Skin epidermis (tissue), 12 donors: ENCODE results near the gene DPYD.
"Not testable (repeated sequence)": the region's sequence is repeated elsewhere in the genome, so short reads cannot be mapped to it uniquely, and the experiment has no call there.

ENCODE experiments used
- H3K27ac ChIP-seq, 21 experiments: fragments of 200-600 bp; sonication (generic) in 11 of 21; one replicate each; pipeline ENCODE4 v1.5.0; 2020; ENCODE audit warnings: mild to moderate bottlenecking in 3 of 21, inconsistent platforms in 2 of 21, moderate library complexity in 2 of 21
- H3K4me3 ChIP-seq, 7 experiments: fragments of 200-600 bp; sonication (generic) in 2 of 7; one replicate each; pipeline ENCODE4 v1.5.0; 2020; ENCODE audit warnings: inconsistent platforms in 2 of 7, mild to moderate bottlenecking in 2 of 7, moderate library complexity in 1 of 7

The DPYD gene

DNA sequence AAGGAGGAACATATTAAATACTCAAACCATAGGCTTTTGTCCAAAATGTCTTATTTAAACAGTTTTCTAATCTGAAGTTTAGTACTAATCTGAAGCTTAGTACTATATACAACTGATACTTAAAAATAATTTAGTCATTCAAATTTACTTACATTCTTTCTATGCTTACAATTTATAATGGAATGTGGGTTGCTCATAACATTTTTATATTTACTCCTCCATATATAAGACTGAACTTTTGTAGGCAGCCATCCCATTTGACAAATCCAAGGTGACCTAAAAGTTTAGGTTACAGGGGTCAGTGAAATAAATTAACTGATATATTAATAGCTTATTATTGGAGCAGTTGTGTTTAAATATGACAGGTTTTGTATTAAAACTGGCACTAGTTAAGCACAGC lies 570.6 kb downstream of the DPYD start:
- Histone ChIP-seq H3K27ac (no peak overlapping the region), H3K4me3 (no peak overlapping the region)

- H3K27ac ChIP-seq, result not testable (repeated sequence)
These were observed 571.0 kb downstream of the DPYD start for GRCh38 chr1:97349794-97350193.

GRCh38 chr1:97348599-97349265 lies 572.1 kb downstream of the DPYD start:
- Histone ChIP-seq H3K4me3 (no peak overlapping the region), H3K27ac (peak overlapping the region in 1 of 21 experiments; percentile 19)

More at GRCh38 chr1:97349794-97350193, 571.0 kb downstream of the DPYD start:
- H3K4me3 ChIP-seq, result not testable (repeated sequence)

- no peak overlapping the region for H3K27ac ChIP-seq
- no peak overlapping the region for H3K4me3 ChIP-seq
These were observed 579.9 kb downstream of the DPYD start for GRCh38 chr1:97340951-97341350.

DNA sequence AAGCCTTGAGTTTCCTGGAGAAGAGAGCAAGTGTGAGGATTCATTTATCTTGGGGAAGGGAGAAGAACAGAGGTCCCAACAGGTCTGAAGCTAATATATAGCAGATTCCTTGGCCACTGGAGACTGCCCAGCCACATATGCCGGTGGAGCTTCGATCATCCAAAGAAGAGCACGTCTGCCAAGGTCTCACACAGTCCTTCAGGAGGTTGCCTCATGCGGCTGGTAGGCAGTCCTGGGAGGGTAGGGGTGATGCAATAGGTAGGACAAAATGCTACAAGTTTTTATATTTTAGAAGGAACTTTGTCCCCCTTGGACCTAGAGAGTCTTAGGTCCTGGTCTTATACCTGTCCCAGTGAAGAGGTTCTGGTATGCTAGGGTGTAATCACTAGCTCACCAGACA lies 582.5 kb downstream of the DPYD start:
- H3K4me3 ChIP-seq, result no peak overlapping the region

GRCh38 chr1:97337250-97338030 lies 583.4 kb downstream of the DPYD start:
- H3K27ac ChIP-seq, result no peak overlapping the region
- H3K4me3 ChIP-seq, result no peak overlapping the region

More for the DNA sequence above, 582.5 kb downstream of the DPYD start:
- no peak overlapping the region for H3K27ac ChIP-seq

- no peak overlapping the region for H3K4me3 ChIP-seq
- H3K27ac ChIP-seq, result no peak overlapping the region
These were observed 586.4 kb downstream of the DPYD start for GRCh38 chr1:97334454-97334853.

- H3K27ac ChIP-seq, result no peak overlapping the region
- no peak overlapping the region for H3K4me3 ChIP-seq
These were observed 588.1 kb downstream of the DPYD start for GRCh38 chr1:97332716-97333115.

GRCh38 chr1:97331165-97331564 lies 589.7 kb downstream of the DPYD start:
- H3K4me3 ChIP-seq, result no peak overlapping the region
- no peak overlapping the region for H3K27ac ChIP-seq

- H3K4me3 ChIP-seq, result no peak overlapping the region
- H3K27ac ChIP-seq, result no peak overlapping the region
These were observed 606.1 kb downstream of the DPYD start for GRCh38 chr1:97314685-97315084.

DNA sequence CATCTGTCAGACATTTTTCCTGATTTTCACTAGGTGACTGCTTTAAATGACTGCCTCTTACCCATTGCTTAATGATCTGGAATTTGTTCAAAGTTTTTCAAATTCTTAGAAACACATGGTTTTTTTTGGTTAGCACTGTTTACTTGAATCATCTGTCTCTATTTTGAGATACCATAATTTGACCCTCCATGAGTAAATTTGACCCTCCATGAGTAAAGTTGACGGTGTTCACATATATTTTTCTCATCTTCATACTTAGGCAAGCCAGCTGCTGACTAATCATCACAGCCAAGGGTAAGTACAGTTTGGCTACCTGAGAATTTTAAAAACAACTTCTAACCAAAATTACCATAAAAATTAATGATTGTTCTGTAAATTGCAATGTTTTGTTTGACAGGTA lies 612.7 kb downstream of the DPYD start:
- Histone ChIP-seq H3K4me3 (no peak overlapping the region), H3K27ac (no peak overlapping the region)

GRCh38 chr1:97307568-97307967 lies 613.3 kb downstream of the DPYD start:
- H3K27ac ChIP-seq, result no peak overlapping the region
- H3K4me3 ChIP-seq, result no peak overlapping the region

GRCh38 chr1:97307151-97307550 lies 613.7 kb downstream of the DPYD start:
- no peak overlapping the region for H3K27ac ChIP-seq
- H3K4me3 ChIP-seq, result no peak overlapping the region

GRCh38 chr1:97306504-97306903 lies 614.3 kb downstream of the DPYD start:
- Histone ChIP-seq H3K4me3 (no peak overlapping the region), H3K27ac (no peak overlapping the region)

GRCh38 chr1:97304366-97304765 lies 616.5 kb downstream of the DPYD start:
- H3K27ac ChIP-seq, result no peak overlapping the region
- H3K4me3 ChIP-seq, result no peak overlapping the region

DNA sequence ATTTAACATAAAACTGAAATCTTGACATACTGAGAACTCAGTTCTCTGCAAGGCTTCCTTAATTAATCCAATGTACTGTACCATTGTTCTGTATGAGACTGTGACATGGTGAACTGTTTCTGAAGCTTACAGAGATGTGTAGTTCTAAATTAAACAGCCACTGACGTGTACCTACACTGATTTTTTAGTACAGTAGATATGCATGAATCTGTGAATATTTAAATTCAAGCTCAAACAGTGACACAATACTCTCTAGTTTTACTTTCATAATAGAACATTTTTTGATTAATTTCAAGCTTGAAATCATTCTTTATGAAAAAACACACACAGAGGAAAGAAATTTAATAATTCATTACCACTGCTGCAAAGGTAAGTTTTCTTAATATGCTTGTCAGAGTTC lies 621.9 kb downstream of the DPYD start:
- Histone ChIP-seq H3K4me3 (no peak overlapping the region), H3K27ac (no peak overlapping the region)

DNA sequence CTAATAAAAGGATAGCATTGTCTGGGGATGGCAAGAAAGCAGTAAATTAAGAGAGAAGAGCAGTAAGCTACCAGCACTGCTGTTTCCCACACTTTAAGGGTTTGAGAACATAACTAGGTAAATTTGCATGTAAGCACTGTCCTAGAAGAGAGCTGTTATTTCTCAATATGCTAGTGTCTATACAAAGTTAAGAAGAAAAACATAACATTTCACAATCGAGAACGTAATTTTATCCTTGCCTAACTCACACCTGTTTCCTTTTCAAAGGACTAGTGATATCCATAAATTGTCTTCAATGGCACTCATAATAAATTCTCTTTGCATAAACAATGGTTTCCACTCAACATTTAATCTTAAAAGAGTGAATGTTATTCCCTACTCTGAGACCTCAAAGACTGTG lies 623.2 kb downstream of the DPYD start:
- no peak overlapping the region for H3K27ac ChIP-seq

GRCh38 chr1:97281962-97282361 lies 638.9 kb downstream of the DPYD start:
- no peak overlapping the region for H3K4me3 ChIP-seq
- H3K27ac ChIP-seq, result no peak overlapping the region

More for the DNA sequence above, 623.2 kb downstream of the DPYD start:
- H3K4me3 ChIP-seq, result no peak overlapping the region

- Histone ChIP-seq H3K4me3 (no peak overlapping the region), H3K27ac (peak overlapping the region in 3 of 21 experiments; percentile 1 to 31 (median 28))
These were observed 642.8 kb downstream of the DPYD start for GRCh38 chr1:97277891-97278654.

DNA sequence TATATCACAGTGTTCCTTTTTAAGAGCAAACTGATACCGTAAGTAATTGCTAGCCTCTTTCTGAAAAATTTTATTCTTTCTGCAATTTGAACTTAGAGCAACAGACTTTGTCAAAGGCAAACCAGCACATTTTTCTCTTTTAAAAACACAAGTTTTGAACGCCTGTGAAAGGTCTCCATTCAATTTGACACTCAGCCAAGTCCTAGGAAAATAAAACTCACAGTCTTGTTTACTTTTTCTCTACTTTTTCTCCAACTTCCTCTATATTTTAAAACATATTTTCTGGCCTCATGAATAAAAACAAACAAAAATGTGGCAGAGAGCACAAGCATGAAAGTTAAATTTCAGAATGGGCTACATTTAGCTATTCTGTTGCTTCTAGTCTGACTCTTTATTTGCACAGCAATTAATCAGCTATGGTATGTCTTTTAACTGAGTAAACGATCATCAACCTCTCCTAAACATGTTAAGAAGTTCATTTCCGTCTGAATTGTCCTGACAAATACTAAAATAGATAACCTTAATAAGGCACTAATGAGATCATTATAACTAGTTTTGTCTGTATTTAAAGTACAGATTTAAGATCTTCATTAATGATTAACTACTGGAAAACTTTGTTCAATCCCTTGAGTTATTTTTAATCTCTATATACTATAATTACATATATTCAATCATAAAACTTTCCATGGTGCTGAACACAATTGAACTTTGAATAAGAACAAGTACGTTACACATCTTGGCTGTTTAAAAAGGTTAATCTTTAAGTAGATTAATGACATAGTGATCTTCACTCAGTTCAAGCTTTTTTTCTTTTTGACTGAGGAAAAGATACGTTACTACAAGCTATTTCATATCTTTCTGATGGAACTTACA lies 648.7 kb downstream of the DPYD start:
- Histone ChIP-seq H3K4me3 (no peak overlapping the region), H3K27ac (no peak overlapping the region)
